ENCODE measurements around the gene GEMIN2. TPM values are rescaled to one million over a fixed set of nuclear protein-coding genes. Genes with fewer than 3 reads are reported as not detected.
A peak's percentile ranks its signal among the peaks of the same experiment; 100 is the strongest.
"Not testable (repeated sequence)": the region's sequence is repeated elsewhere in the genome, so short reads cannot be mapped to it uniquely, and the experiment has no call there.

Gene GEMIN2
- polyA plus RNA-seq, 3 donors from 2014 or later = 8.6 to 12.8 (median 10.1) TPM

DNA sequence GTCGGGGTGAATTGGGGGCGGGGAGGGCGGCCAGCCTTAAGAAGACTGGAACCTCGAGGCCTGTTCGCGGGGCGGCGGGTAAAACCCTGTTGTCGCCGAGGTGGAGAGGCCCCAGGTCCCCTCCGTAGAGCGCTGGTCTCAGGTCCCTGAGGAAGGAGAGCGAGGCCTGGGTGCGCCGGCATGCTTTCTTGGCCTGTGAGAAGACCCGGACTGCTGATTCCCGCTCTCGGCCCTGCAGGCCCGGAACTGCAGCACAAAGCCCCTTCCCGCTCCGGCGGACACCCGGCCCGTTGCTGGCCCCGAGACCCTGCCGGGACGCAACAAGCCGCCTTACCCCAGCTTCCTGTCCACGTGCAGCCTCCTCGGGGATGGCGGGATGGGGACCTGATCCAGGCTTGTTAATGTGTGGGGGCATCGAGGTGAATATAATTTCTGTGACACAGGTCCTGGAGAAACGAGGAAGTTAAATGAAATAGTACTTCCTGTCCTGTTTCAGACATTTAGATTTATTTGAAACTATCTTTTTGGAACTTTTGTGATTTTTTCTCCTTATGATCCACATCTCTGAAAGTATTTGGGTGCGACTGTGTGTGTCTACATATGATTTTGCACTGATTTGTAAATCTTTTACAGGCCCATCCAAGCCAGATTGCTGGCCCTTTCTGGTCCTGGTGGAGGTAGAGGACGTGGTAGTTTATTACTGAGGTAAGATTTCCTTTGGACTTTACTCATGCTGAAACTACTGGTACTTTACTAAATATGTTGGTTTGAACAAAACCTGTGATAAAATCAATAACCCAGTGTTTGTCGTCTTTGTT, 61.5 kb downstream of the GEMIN2 start:
- peaks cover 15 to 26% (median 17%) of the 10 kb centered on the region in 3 donors for H3K36me3 Mint-ChIP-seq
- H3K4me3 Mint-ChIP-seq = peak overlapping the region; percentile 97 to 100 (median 99)
- H3K27me3 Mint-ChIP-seq (ENCODE audit: low read depth in 3 of 3) = peaks cover 11 to 19% (median 12%) of the 10 kb centered on the region in 3 donors
- H3K4me1 Mint-ChIP-seq = peaks cover 39 to 50% of the 10 kb centered on the region in 2 donors
- DNase-seq = no peak
- peak overlapping the region; percentile 98 to 100 (median 99) for H3K27ac Mint-ChIP-seq
- H3K9me3 Mint-ChIP-seq = no peaks in the 10 kb centered on the region

DNA sequence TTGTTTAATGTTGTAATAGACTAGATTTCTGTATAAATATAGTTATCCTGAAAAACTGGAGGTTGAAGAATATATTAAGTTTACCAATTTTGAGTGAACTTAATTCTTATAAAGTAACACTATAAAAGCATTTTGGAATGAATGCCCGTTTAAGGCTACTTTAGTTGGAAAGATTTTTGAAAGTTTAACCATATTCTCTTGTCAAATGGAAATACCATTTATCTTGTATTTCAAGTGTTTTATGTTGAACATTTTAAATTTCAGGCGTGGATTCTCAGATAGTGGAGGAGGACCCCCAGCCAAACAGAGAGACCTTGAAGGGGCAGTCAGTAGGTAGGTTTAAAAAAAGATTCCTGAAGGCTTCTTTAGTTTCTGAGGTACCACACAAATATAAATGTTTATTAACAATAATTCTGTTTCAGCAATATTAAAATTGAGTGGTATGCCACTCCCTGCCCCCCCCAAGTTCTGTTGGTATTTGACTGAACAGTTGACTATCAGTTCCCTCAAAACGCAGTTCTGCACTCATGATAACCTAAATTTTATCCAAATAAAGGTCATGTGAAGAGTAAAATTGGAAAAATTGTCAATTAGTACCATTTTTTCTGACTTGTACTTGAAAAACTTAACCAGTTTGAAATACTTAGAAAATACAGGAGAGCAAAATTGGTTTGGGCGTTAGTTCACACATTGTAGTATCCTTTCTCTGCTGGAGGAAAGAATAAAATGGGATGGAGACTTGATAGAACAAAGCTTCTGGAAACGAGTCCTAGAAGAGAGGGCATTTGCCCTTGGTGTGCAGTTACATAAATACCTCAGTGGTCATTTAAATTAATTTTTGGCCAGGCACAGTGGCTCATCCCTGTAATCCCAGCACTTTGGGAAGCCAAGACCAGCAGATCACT, 62.4 kb downstream of the GEMIN2 start:
- no peaks in the 10 kb centered on the region for H3K9me3 Mint-ChIP-seq
- DNase-seq = no peak
- peaks cover 11 to 19% (median 12%) of the 10 kb centered on the region in 3 donors for H3K27me3 Mint-ChIP-seq (ENCODE audit: low read depth in 3 of 3)
- peaks cover 15 to 26% (median 17%) of the 10 kb centered on the region in 3 donors for H3K36me3 Mint-ChIP-seq
- peak overlapping the region; percentile 98 to 100 (median 99) for H3K27ac Mint-ChIP-seq
- H3K4me1 Mint-ChIP-seq = peaks cover 36 to 45% of the 10 kb centered on the region in 2 donors
- peak overlapping the region; percentile 97 to 100 (median 99) for H3K4me3 Mint-ChIP-seq

- Mint-ChIP-seq H3K27me3 (ENCODE audit: low read depth in 3 of 3) (peaks cover 11 to 19% (median 12%) of the 10 kb centered on the region in 3 donors), H3K27ac (peak overlapping the region in 5 of 6 donors; percentile 65 to 100 (median 70)), H3K9me3 (no peaks in the 10 kb centered on the region), H3K4me1 (peaks cover 36 to 45% of the 10 kb centered on the region in 2 donors), H3K4me3 (peak overlapping the region in 4 of 5 donors; percentile 20 to 61 (median 42)), H3K36me3 (peaks cover 15 to 26% (median 17%) of the 10 kb centered on the region in 3 donors)
- no peak for DNase-seq
Measured at GRCh38 chr14:39177168-39177545, 63.0 kb downstream of the GEMIN2 start.

DNA sequence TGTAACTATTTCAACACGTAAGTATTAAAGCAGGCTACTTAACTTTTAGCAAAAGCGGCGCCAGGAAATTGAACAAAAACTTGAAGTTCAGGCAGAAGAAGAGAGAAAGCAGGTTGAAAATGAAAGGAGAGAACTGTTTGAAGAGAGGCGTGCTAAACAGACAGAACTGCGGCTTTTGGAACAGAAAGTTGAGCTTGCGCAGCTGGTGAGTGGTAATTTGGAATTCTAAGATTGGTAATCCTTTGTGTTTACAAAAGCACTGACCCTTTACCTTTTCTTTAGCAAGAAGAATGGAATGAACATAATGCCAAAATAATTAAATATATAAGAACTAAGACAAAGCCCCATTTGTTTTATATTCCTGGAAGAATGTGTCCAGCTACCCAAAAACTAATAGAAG, 64.9 kb downstream of the GEMIN2 start:
- H3K36me3 Mint-ChIP-seq = peaks cover 20 to 32% (median 21%) of the 10 kb centered on the region in 3 donors
- no peak for DNase-seq
- H3K27ac Mint-ChIP-seq = peak overlapping the region in 2 of 6 donors; percentile 33 to 36
- no peaks in the 10 kb centered on the region for H3K9me3 Mint-ChIP-seq
- H3K4me1 Mint-ChIP-seq = peaks cover 40 to 51% of the 10 kb centered on the region in 2 donors
- H3K27me3 Mint-ChIP-seq (ENCODE audit: low read depth in 3 of 3) = peaks cover 11 to 18% (median 17%) of the 10 kb centered on the region in 3 donors
- H3K4me3 Mint-ChIP-seq = peak overlapping the region in 1 of 5 donors; percentile 7

- H3K9me3 Mint-ChIP-seq = no peaks in the 10 kb centered on the region
- peaks cover 26 to 37% of the 10 kb centered on the region in 2 donors for H3K4me1 Mint-ChIP-seq
- no peak overlapping the region for H3K27ac Mint-ChIP-seq
- peaks cover 20 to 36% (median 22%) of the 10 kb centered on the region in 3 donors for H3K36me3 Mint-ChIP-seq
- no peak for DNase-seq
- peaks cover 4 to 8% (median 5%) of the 10 kb centered on the region in 3 donors for H3K27me3 Mint-ChIP-seq (ENCODE audit: low read depth in 3 of 3)
- H3K4me3 Mint-ChIP-seq = no peak overlapping the region
Measured at GRCh38 chr14:39180553-39180952, 66.4 kb downstream of the GEMIN2 start.

- Mint-ChIP-seq H3K27me3 (ENCODE audit: low read depth in 3 of 3) (peaks cover 2 to 5% (median 4%) of the 10 kb centered on the region in 3 donors), H3K36me3 (peaks cover 20 to 36% (median 22%) of the 10 kb centered on the region in 3 donors), H3K27ac (no peak overlapping the region), H3K9me3 (no peaks in the 10 kb centered on the region), H3K4me1 (peaks cover 20 to 31% of the 10 kb centered on the region in 2 donors), H3K4me3 (no peak overlapping the region)
- DNase-seq = no peak
Measured at GRCh38 chr14:39181026-39181692, 67.0 kb downstream of the GEMIN2 start.

- H3K36me3 Mint-ChIP-seq = peaks cover 20 to 34% (median 22%) of the 10 kb centered on the region in 3 donors
- no peak overlapping the region for H3K27ac Mint-ChIP-seq
- no peak for DNase-seq
- no peaks in the 10 kb centered on the region for H3K9me3 Mint-ChIP-seq
- H3K27me3 Mint-ChIP-seq (ENCODE audit: low read depth in 3 of 3) = peaks cover 2 to 5% (median 4%) of the 10 kb centered on the region in 3 donors
- peaks cover 16 to 30% of the 10 kb centered on the region in 2 donors for H3K4me1 Mint-ChIP-seq
- no peak overlapping the region for H3K4me3 Mint-ChIP-seq
Measured at GRCh38 chr14:39181693-39182047, 67.5 kb downstream of the GEMIN2 start.

- Mint-ChIP-seq H3K4me3 (no peak overlapping the region), H3K36me3 (peaks cover 12 to 25% (median 17%) of the 10 kb centered on the region in 3 donors), H3K4me1 (peaks cover 8 to 22% of the 10 kb centered on the region in 2 donors), H3K27me3 (ENCODE audit: low read depth in 3 of 3) (peaks cover 0 to 5% (median 2%) of the 10 kb centered on the region in 3 donors), H3K9me3 (no peaks in the 10 kb centered on the region), H3K27ac (peak overlapping the region in 4 of 6 donors; percentile 51 to 71 (median 56))
- no peak for DNase-seq
Measured at GRCh38 chr14:39182770-39183684, 68.9 kb downstream of the GEMIN2 start.

DNA sequence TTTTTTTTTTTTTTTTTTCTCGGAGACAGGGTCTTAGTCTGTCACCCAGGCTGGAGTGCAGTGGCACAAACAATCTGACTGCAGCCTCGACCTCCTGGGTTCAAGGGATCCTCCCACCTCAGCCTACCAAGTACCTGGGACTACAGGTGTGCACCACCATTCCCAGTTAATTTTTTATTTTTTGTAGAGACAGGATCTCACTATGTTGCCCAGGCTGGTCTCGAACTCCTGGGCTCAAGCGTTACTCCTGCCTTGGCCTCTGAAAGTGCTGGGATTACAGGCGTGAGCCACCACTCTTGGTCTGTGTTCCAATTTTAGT, 69.5 kb downstream of the GEMIN2 start:
- H3K36me3 Mint-ChIP-seq = peaks cover 12 to 21% (median 17%) of the 10 kb centered on the region in 3 donors
- not testable (repeated sequence) for H3K9me3 Mint-ChIP-seq; H3K4me3 Mint-ChIP-seq; DNase-seq; H3K27me3 Mint-ChIP-seq (ENCODE audit: low read depth in 3 of 3)
- H3K27ac Mint-ChIP-seq = peak overlapping the region in 1 of 6 donors; percentile 71
- peaks cover 8 to 22% of the 10 kb centered on the region in 2 donors for H3K4me1 Mint-ChIP-seq

DNA sequence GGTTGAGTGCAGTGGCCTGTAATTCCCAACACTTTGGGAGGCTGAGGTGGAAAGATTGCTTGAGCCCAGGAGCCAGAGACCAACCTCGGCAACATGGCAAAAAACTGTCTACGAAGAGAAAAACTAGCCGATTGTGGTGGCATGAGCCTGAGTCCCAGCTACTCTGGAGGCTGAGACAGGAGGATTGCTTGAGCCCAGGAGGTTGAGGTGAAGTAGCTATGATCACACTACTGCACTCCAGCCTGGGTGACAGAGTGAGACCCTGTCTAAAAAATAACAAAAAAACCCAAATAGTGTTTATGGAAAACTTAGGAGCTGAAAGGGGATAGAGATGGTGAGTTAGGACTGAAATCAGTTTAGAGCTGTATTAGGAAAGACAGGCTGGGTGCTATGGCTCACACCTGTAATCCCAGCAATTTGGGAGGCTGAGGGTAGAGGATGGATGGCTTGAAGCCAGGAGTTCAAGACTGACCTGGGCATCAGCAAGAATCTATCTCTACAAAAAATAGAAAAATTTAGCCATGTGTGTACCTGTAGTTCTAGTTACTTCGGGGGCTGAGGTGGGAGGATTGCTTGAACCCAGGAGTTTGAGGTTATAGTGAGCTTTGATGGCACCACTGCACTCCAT, 70.6 kb downstream of the GEMIN2 start:
- Mint-ChIP-seq H3K27me3 (ENCODE audit: low read depth in 3 of 3) (peaks cover 0 to 5% (median 0%) of the 10 kb centered on the region in 3 donors), H3K9me3 (no peaks in the 10 kb centered on the region), H3K4me1 (peaks cover 6 to 13% of the 10 kb centered on the region in 2 donors), H3K27ac (peak overlapping the region in 2 of 6 donors; percentile 14 to 54), H3K4me3 (no peak overlapping the region), H3K36me3 (peaks cover 5 to 12% (median 9%) of the 10 kb centered on the region in 3 donors)
- no peak for DNase-seq

DNA sequence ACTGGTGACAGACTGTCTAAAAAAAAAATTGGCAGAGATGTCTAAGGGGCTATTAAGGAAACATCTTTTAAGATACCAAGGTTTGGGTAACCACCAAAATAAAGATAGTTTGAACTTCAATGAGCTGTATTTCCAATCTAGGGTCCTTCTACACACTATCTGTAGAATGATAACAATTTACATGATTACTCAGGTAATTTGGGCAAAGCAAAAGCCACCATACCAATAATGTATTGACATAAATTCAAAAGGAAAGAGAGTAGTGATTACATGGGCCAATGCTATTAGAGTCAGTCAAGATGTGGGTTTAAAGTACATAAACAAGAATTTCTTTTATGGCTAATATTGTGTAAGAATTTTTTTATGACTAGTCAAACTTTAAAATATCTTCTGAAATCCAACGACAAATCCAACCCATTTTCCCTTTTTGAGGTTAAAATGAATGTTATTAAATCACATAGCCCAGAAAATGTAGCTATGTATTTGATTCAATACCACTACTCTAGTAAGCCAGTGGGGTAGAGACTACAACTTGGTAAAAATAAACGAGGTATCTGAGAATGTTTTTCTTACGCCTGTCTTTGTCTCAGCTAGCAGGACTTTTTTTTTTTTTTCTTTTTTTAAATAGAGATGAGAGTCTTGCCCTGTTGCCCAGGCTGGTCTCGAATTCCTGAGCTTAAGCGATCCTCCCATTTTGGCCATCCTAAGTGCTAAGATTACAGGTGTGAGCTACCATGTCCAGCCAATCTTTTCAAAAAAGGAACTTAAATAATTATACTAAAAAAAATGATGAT, 71.3 kb downstream of the GEMIN2 start:
- Mint-ChIP-seq H3K9me3 (no peaks in the 10 kb centered on the region), H3K4me3 (no peak overlapping the region), H3K4me1 (peaks cover 6 to 13% of the 10 kb centered on the region in 2 donors), H3K36me3 (peaks cover 5 to 12% (median 9%) of the 10 kb centered on the region in 3 donors), H3K27me3 (ENCODE audit: low read depth in 3 of 3) (peaks cover 0 to 5% (median 0%) of the 10 kb centered on the region in 3 donors), H3K27ac (peak overlapping the region in 2 of 6 donors; percentile 54 to 61)
- no peak for DNase-seq
